ENCODE data around the gene SSR2. TPM values are rescaled to one million over a fixed set of nuclear protein-coding genes. Genes with fewer than 3 reads are reported as not detected.

SSR2 gene
- total RNA-seq: 299 and 301 TPM in 2 replicates
- long read RNA-seq, transcript SSR2-201 (6 exons, 1,116 nt): major isoform, 289 of 333 reads
- long read RNA-seq, partial matches to known transcripts: 31 of 333 reads
- long read RNA-seq, other reads (novel, unspliced or antisense): 8 of 333 reads

GRCh38 chr1:156020293-156021092 lies at the start of gene SSR2:
Gene SSR2 (minus strand): TSS chr1:156020951. CDS start chr1:156020167, 784 bp downstream.
- Mint-ChIP-seq H3K27me3 (peaks cover 5% of the 10 kb centered on the region), H3K27ac (peak within 1 kb of the TSS; percentile 94), H3K4me3 (ENCODE audit: low read depth) (peak within 1 kb of the TSS; percentile 86), H3K4me1 (ENCODE audit: low read depth) (peaks cover 12% of the 10 kb centered on the region), H3K36me3 (ENCODE audit: insufficient read depth) (peaks cover 11% of the 10 kb centered on the region), H3K9me3 (ENCODE audit: low read depth) (no peaks in the 10 kb centered on the region)
- DNase-seq (ENCODE audit: low spot score, unreplicated experiment): peak; percentile 66
- TF ChIP-seq, protein P1, sequence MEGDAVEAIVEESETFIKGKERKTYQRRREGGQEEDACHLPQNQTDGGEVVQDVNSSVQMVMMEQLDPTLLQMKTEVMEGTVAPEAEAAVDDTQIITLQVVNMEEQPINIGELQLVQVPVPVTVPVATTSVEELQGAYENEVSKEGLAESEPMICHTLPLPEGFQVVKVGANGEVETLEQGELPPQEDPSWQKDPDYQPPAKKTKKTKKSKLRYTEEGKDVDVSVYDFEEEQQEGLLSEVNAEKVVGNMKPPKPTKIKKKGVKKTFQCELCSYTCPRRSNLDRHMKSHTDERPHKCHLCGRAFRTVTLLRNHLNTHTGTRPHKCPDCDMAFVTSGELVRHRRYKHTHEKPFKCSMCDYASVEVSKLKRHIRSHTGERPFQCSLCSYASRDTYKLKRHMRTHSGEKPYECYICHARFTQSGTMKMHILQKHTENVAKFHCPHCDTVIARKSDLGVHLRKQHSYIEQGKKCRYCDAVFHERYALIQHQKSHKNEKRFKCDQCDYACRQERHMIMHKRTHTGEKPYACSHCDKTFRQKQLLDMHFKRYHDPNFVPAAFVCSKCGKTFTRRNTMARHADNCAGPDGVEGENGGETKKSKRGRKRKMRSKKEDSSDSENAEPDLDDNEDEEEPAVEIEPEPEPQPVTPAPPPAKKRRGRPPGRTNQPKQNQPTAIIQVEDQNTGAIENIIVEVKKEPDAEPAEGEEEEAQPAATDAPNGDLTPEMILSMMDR (IDR thresholded peaks at IDR 0.05; ENCODE audit: unreplicated experiment): no peak

GRCh38 chr1:156070548-156070947 lies 49.8 kb upstream of the SSR2 start:
- Mint-ChIP-seq H3K36me3 (ENCODE audit: insufficient read depth) (peaks cover 14% of the 10 kb centered on the region), H3K9me3 (ENCODE audit: low read depth) (no peaks in the 10 kb centered on the region), H3K4me1 (ENCODE audit: low read depth) (peaks cover 19% of the 10 kb centered on the region), H3K4me3 (ENCODE audit: low read depth) (no peak overlapping the region), H3K27me3 (no peaks in the 10 kb centered on the region), H3K27ac (peak overlapping the region; percentile 56)
- TF ChIP-seq, protein P1 (IDR thresholded peaks at IDR 0.05; ENCODE audit: unreplicated experiment): no peak
- DNase-seq (ENCODE audit: low spot score, unreplicated experiment): no peak

DNA sequence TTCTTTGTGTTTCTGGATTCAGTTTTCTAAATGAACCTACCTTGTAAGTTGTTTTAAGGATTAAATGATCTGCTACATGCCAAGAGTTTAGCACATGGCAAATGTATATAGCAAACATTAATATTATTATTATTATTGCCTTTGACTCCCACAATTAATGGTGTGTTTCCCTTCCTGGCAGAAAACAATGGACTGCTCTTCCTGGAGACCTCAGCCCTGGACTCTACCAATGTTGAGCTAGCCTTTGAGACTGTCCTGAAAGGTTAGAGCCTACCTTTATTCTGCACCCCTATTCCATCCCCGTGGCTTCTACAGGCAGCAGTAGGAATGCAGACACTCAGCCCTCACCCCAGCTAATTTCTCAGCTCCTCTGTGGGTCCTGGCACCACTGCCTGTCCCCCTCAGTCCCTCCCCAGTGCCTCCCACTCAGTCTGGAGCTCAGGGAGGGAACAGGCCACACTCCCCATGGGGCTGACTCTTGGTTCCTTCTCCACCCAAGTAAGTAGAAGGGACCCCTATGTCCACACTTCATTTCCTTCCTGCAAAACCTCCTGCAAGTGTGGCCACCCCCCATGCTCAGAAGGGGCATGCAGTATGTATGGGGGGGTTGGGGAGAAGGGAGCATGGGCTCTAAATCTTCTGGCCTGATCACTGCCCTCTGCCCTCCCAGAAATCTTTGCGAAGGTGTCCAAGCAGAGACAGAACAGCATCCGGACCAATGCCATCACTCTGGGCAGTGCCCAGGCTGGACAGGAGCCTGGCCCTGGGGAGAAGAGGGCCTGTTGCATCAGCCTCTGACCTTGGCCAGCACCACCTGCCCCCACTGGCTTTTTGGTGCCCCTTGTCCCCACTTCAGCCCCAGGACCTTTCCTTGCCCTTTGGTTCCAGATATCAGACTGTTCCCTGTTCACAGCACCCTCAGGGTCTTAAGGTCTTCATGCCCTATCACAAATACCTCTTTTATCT lies 49.0 kb upstream of the SSR2 start:
- no peak for DNase-seq (ENCODE audit: low spot score, unreplicated experiment)
- Mint-ChIP-seq H3K4me3 (ENCODE audit: low read depth) (no peak overlapping the region), H3K27ac (peak overlapping the region; percentile 56), H3K36me3 (ENCODE audit: insufficient read depth) (peaks cover 9% of the 10 kb centered on the region), H3K9me3 (ENCODE audit: low read depth) (no peaks in the 10 kb centered on the region), H3K4me1 (ENCODE audit: low read depth) (peaks cover 16% of the 10 kb centered on the region), H3K27me3 (no peaks in the 10 kb centered on the region)
- TF ChIP-seq, protein P1 (IDR thresholded peaks at IDR 0.05; ENCODE audit: unreplicated experiment): no peak

- Mint-ChIP-seq H3K9me3 (ENCODE audit: low read depth) (no peaks in the 10 kb centered on the region), H3K27me3 (no peaks in the 10 kb centered on the region), H3K4me3 (ENCODE audit: low read depth) (no peak overlapping the region), H3K4me1 (ENCODE audit: low read depth) (peaks cover 8% of the 10 kb centered on the region), H3K27ac (no peak overlapping the region), H3K36me3 (ENCODE audit: insufficient read depth) (peaks cover 7% of the 10 kb centered on the region)
- TF ChIP-seq, protein P1 (IDR thresholded peaks at IDR 0.05; ENCODE audit: unreplicated experiment): no peak
- no peak for DNase-seq (ENCODE audit: low spot score, unreplicated experiment)
Observed at GRCh38 chr1:156067262-156067661, 46.5 kb upstream of the SSR2 start.

GRCh38 chr1:156065871-156066270 lies 45.1 kb upstream of the SSR2 start:
- H3K27ac Mint-ChIP-seq: peak overlapping the region; percentile 16
- TF ChIP-seq, protein P1 (IDR thresholded peaks at IDR 0.05; ENCODE audit: unreplicated experiment): no peak
- H3K36me3 Mint-ChIP-seq (ENCODE audit: insufficient read depth): peaks cover 6% of the 10 kb centered on the region
- peaks cover 22% of the 10 kb centered on the region for H3K4me1 Mint-ChIP-seq (ENCODE audit: low read depth)
- no peak for DNase-seq (ENCODE audit: low spot score, unreplicated experiment)
- H3K9me3 Mint-ChIP-seq (ENCODE audit: low read depth): no peaks in the 10 kb centered on the region
- H3K27me3 Mint-ChIP-seq: no peaks in the 10 kb centered on the region
- no peak overlapping the region for H3K4me3 Mint-ChIP-seq (ENCODE audit: low read depth)
